ENCODE data around the gene XYLB.

XYLB gene

GRCh38 chr3:38349684-38350359, 3.2 kb downstream of the XYLB start:
- peak; percentile 77 for DNase-seq (ENCODE audit: low read depth)
- H3K4me3 ChIP-seq (ENCODE audit: control insufficient read depth, low read depth, low read length) = no peak overlapping the region
- no peak for TF ChIP-seq CTCF (conservative IDR thresholded peaks at IDR 0.05; ENCODE audit: control insufficient read depth, insufficient read depth, low read depth, low read length)

DNA sequence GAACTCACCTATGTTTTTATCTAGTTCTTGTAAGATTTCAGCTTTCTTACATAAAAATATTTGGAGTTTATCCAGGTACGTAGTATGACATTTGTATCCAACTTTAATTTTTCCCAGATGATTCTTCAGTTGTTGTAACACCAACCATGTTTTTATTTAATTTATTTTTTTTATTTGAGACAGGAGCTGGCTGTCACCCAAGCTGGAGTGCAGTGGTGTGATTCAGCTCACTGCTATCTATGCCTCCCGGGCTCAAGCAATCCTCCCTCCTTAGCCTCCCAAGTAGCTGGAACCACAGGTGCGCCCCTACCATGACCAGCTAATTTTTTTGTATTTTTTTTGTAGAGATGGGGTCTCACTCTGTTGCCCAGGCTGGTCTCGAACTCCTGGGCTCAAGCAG, 6.6 kb downstream of the XYLB start:
- DNase-seq (ENCODE audit: low read depth) = peak; percentile 72
- TF ChIP-seq CTCF (conservative IDR thresholded peaks at IDR 0.05; ENCODE audit: control insufficient read depth, insufficient read depth, low read depth, low read length) = no peak
- no peak overlapping the region for H3K4me3 ChIP-seq (ENCODE audit: control insufficient read depth, low read depth, low read length)

- TF ChIP-seq CTCF (conservative IDR thresholded peaks at IDR 0.05; ENCODE audit: control insufficient read depth, insufficient read depth, low read depth, low read length) = no peak
- H3K4me3 ChIP-seq (ENCODE audit: control insufficient read depth, low read depth, low read length) = no peak overlapping the region
- peak; percentile 83 for DNase-seq (ENCODE audit: low read depth)
Observed at GRCh38 chr3:38354588-38355330, 8.2 kb downstream of the XYLB start.

DNA sequence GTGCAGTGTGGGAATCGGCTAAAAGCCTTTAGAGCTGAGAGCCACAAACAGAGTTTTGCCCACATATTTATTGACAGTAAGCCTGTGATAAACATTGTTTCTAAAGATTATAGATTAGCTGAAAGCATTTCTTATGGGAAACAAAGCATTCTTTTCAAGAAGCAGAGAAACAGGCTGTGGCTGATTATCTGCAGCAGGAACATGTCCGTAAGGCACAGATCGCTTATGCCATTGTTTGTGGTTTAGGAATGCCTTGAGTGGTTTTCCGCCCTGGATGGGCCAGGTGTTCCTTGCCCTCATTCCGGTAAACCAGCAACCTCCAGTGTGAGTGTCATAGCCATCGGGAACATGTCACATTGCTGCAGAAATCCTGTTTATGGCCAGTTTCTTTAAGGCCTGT, 12.5 kb downstream of the XYLB start:
- no peak for DNase-seq (ENCODE audit: low read depth)
- no peak overlapping the region for H3K4me3 ChIP-seq (ENCODE audit: control insufficient read depth, low read depth, low read length)
- no peak for TF ChIP-seq CTCF (conservative IDR thresholded peaks at IDR 0.05; ENCODE audit: control insufficient read depth, insufficient read depth, low read depth, low read length)

DNA sequence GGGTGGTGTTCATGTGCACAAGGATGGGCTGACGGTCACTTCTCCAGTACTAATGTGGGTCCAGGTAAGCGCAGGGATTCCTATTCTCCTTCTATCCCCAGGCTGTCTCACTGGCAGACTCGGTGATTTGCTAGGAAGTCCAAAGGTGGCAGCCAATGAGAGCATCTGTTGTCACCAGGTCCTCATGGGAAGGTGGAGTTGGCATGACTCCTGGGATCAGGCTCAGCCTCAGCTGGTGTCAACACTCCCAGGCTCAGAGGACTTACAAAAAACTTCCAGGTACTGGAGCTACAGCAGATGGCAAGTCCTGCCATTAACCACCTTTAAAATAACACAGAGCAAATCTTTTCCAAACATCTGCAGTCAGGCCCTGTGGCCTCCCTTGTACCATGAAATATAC, 13.8 kb downstream of the XYLB start:
- TF ChIP-seq CTCF (conservative IDR thresholded peaks at IDR 0.05; ENCODE audit: control insufficient read depth, insufficient read depth, low read depth, low read length) = no peak
- no peak overlapping the region for H3K4me3 ChIP-seq (ENCODE audit: control insufficient read depth, low read depth, low read length)
- DNase-seq (ENCODE audit: low read depth) = no peak

DNA sequence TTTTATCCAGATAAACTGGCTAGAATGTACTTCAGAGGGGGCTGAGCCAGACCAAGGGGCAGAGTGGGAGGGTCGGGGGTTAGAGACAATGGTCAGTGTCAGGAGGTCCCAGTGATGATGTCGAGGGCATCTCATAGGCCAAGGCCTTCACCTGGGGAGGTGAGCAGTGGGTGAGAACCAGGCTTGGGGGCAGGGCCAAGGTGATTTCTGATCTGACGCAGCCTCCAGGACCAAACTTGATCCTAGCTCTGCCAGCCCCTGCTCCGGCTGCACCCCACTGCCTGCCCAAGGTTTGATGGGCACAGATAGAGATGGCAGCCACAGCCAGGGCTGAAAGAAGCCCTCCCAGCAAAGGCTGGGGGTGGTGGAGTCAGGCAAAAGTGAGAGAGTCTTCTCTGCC, 14.9 kb downstream of the XYLB start:
- H3K4me3 ChIP-seq (ENCODE audit: control insufficient read depth, low read depth, low read length) = no peak overlapping the region
- no peak for TF ChIP-seq CTCF (conservative IDR thresholded peaks at IDR 0.05; ENCODE audit: control insufficient read depth, insufficient read depth, low read depth, low read length)
- no peak for DNase-seq (ENCODE audit: low read depth)

Measured in fibroblast of mammary gland (primary cell).